ENCODE data around the gene THEMIS2. TPM values are rescaled to one million over a fixed set of nuclear protein-coding genes. Genes with fewer than 3 reads are reported as not detected.

THEMIS2 gene
- total and polyA plus RNA-seq, 2 experiments from 2014 or later = 8.1 to 32.4 TPM

- TF ChIP-seq CTCF (conservative IDR thresholded peaks at IDR 0.05; ENCODE audit: low read depth in 2 of 2) = no peak
- TF ChIP-seq, protein P1, sequence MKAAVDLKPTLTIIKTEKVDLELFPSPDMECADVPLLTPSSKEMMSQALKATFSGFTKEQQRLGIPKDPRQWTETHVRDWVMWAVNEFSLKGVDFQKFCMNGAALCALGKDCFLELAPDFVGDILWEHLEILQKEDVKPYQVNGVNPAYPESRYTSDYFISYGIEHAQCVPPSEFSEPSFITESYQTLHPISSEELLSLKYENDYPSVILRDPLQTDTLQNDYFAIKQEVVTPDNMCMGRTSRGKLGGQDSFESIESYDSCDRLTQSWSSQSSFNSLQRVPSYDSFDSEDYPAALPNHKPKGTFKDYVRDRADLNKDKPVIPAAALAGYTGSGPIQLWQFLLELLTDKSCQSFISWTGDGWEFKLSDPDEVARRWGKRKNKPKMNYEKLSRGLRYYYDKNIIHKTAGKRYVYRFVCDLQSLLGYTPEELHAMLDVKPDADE (IDR thresholded peaks at IDR 0.05) = no peak
These were observed 63.4 kb downstream of the THEMIS2 start (continued) for GRCh38 chr1:27935721-27936120.

Small RNAs within 50 kb of the gene (small RNA-seq; reads per million reads assigned to genes)
- gene RNU6-1245P (ENCODE audit: low replicate concordance) (not detected), gene SCARNA1 (ENCODE audit: low replicate concordance) (124 reads per million, percentile 99 among the genes with 10 or more reads in this experiment)

Other genes starting within 250 kb of the THEMIS2 start
- gene FGR, start 237.4 kb upstream of the THEMIS2 start, total RNA-seq (2014; rRNA removed; shearing (Covaris generic)) = 0.16 and 0.56 TPM in 2 replicates
- 0.42 and 0.53 TPM in 2 replicates for gene FGR, start 237.4 kb upstream of the THEMIS2 start, polyA plus RNA-seq (2016; fragmentation: Nextera tagmentation; extraction: Ambion mirVana)
- gene IFI6, start 200.4 kb upstream of the THEMIS2 start, total RNA-seq (2014; rRNA removed; shearing (Covaris generic)) = 6.3 and 9.4 TPM in 2 replicates
- gene IFI6, start 200.4 kb upstream of the THEMIS2 start, polyA plus RNA-seq (2016; fragmentation: Nextera tagmentation; extraction: Ambion mirVana) = 15.6 and 16.0 TPM in 2 replicates
- gene FAM76A, start 146.6 kb upstream of the THEMIS2 start, total RNA-seq (2014; rRNA removed; shearing (Covaris generic)) = 12.5 and 22.6 TPM in 2 replicates
- gene FAM76A, start 146.6 kb upstream of the THEMIS2 start, polyA plus RNA-seq (2016; fragmentation: Nextera tagmentation; extraction: Ambion mirVana) = 12.7 and 13.8 TPM in 2 replicates
- 9.0 and 13.7 TPM in 2 replicates for gene STX12, start 99.3 kb upstream of the THEMIS2 start, total RNA-seq (2014; rRNA removed; shearing (Covaris generic))
- 5.1 and 6.1 TPM in 2 replicates for gene STX12, start 99.3 kb upstream of the THEMIS2 start, polyA plus RNA-seq (2016; fragmentation: Nextera tagmentation; extraction: Ambion mirVana)
- 50.5 and 53.8 TPM in 2 replicates for gene PPP1R8, start 41.8 kb upstream of the THEMIS2 start, total RNA-seq (2014; rRNA removed; shearing (Covaris generic))
- gene PPP1R8, start 41.8 kb upstream of the THEMIS2 start, polyA plus RNA-seq (2016; fragmentation: Nextera tagmentation; extraction: Ambion mirVana) = 13.4 and 13.6 TPM in 2 replicates
- gene RPA2, start 42.0 kb downstream of the THEMIS2 start, total RNA-seq (2014; rRNA removed; shearing (Covaris generic)) = 47.0 and 55.5 TPM in 2 replicates
- gene RPA2, start 42.0 kb downstream of the THEMIS2 start, polyA plus RNA-seq (2016; fragmentation: Nextera tagmentation; extraction: Ambion mirVana) = 58.4 and 60.8 TPM in 2 replicates
- gene SMPDL3B, start 62.5 kb downstream of the THEMIS2 start, total RNA-seq (2014; rRNA removed; shearing (Covaris generic)) = 78.5 and 83.1 TPM in 2 replicates
- 39.5 and 40.9 TPM in 2 replicates for gene SMPDL3B, start 62.5 kb downstream of the THEMIS2 start, polyA plus RNA-seq (2016; fragmentation: Nextera tagmentation; extraction: Ambion mirVana)
- gene XKR8, start 87.4 kb downstream of the THEMIS2 start, total RNA-seq (2014; rRNA removed; shearing (Covaris generic)) = 9.6 and 13.1 TPM in 2 replicates
- 8.2 and 9.6 TPM in 2 replicates for gene XKR8, start 87.4 kb downstream of the THEMIS2 start, polyA plus RNA-seq (2016; fragmentation: Nextera tagmentation; extraction: Ambion mirVana)
- 25.5 and 33.6 TPM in 2 replicates for gene EYA3, start 216.1 kb downstream of the THEMIS2 start, total RNA-seq (2014; rRNA removed; shearing (Covaris generic))
- gene EYA3, start 216.1 kb downstream of the THEMIS2 start, polyA plus RNA-seq (2016; fragmentation: Nextera tagmentation; extraction: Ambion mirVana) = 10.9 and 12.5 TPM in 2 replicates